GM03348 (cell line): ENCODE measurements around the gene GABRB1.

Source experiments
- DNase-seq: peaks from one replicate; pipeline ENCODE4 v3.0.0; 2012; ENCODE audit warnings: low spot score

Gene GABRB1

DNA sequence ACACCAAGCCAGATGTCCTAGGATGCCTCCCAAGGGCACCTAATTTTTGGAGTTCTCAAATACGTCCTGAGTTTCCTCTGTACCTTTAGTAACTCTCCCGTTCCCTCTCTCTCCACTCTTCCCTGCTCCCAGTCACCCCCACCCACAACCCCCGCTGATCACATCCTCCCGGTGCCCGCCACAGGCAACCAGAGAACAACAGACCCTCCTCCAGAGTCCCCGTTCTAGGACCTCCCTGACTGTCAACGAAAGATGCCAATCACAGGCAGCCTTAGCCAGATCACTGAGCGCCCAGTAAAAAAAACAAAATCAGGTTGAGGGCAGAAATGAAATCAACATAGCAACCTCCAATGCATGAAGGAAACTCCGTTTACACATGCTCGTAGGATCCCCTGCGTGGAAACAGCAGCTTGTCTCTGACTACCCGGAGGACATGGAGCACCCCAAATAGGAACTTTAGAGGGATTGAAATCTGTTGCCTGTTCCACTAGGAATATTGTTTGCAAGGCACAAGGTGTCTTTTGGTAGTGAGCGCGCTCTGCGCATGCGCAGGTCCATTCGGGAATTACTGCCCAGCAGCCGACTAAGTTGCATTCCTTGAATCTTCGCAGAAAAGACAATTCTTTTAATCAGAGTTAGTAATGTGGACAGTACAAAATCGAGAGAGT, at the start of gene GABRB1:
TSS of gene GABRB1 (plus strand) at position 557 of the 668 bp plus-strand sequence.
- peak; percentile 62 for DNase-seq

DNA sequence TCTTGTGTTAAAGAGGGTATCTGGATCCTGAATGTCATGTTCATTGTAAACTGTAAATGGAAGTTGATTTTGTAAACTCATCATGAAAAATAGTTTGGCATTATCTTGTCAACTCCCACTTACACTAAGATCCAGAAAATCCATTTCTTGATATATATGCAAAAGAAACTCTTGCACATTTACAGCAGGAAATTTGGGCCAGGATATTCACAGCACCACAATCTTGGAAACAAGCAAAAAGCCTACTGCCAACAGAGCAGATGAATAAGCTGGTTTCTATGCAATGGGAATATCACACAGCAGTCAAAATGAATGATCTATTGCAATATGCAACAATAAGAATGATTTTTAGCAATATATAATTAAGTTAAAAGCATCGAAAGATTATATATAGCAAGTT, 46.6 kb upstream of the GABRB1 start:
- no peak for DNase-seq

DNA sequence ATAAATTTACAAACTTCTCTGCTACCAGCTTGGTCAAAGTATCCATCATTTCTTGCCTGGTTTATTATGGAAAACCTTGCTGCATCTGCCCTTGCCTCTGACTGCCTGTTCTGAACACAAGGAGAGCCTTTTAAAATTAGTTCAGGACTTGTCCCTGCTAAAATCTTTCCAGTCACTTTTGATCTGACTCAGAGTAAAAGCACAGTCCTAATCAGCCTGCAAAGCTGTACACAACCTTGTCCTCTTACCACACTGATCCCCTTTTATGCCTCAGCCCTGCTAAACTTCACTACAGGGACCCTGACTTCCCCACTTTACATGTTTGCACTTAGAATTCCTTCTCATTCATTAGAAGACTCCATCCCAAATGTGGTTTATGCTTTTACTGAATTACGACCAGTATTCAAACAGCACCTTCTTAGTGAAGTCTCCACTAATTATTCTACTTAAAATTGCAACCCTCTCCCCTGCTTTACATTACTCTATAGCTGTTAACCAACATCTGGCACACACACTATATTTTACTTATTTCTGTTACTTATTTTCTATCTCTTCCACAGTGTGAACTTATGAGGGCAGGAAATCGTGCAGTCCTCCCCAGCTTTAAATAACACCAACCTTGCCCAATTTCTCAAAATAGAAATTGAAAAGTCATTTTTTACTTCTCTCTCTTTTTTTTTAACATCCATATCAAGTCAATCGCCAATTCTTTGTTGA, 44.3 kb upstream of the GABRB1 start:
- no peak for DNase-seq

DNA sequence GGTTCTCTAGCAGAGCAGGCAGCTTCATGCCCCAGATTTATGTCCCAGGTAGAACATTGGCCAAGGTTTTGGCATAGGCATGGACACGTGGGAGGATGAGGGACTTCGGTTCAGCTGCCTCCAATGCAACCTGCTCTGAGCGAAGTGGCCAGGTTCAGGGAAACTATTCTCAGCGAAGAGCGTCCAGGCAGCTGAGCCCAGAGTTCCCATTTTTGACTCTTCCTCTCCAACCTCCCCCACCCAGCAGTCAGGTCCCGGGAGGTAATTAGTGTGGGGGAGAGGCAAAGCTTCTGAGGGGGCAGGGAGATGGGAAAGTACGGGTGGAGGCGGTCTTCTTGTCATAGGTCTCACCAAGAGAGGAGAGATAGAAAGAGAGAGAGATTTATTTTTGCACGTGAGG, 39.0 kb upstream of the GABRB1 start:
- no peak for DNase-seq

DNA sequence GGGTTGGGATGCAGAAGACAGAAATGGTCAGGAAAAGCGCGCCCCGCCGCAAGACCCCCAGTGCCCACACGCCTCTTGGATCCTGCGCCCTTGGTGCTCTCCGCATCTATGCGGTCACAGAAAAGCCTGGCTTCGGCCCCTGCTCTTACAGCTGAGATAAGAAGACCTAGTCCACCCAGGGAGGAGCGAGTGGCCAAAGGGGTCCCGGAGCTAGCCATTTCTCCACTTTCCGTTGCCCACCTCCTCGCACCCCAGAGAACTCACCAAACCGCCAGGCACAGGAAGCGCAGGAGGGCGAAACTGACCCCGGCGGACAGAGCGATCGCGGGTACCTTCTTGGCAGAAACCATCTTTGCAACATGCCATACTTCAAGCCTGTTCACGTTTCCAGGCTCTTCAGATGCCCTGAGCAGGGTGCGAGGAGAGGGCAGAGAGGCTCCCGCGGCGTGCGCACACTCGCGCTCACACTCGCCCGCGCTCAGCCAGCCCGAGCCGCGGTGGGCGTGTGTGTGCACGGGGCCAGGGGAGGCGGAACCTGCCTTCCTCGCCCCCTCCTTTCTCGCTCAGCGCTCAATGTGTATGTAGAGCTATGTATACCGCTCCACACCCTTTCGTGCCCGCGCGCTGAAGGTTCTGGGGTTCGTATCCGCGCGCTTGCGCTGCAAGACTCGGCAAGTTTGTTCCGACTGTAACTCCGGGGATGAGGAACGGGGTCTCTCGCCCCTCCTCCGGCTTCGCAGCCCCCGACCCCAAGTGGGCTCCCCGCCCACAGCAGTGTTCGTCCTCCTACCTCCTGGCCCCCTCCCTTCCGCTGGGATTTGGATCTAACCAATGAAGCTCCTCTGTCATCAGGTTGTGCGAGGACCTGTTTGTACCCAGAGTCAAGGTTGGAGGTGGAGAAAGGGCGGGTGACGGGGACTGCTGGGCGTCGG, 38.0 kb upstream of the GABRB1 start, which contains the start of gene GABRA4:
TSS of gene GABRA4 (minus strand) at position 507 of the 932 bp plus-strand sequence. CDS start at position 350, 157 bp downstream.
- peak; percentile 5 for DNase-seq

DNA sequence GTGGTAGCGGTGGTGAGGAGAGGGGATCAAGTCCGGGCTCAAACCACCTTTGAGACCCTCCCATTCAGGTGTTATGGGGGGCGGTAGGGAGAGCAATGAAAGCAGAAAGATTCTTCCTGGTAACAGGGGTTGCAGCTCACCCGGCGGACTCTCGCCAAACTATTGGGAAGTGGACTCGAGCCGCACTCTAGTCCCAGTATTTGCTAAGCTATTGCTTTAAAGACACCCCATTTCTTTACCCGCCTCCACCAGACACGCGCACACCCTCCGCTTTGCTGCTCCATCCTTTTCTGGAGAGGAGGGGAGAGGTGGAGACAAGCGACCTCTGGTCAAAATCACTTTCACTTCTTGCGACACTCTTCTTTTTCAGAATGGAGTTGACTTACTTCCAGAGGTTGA, 37.4 kb upstream of the GABRB1 start:
- no peak for DNase-seq

DNA sequence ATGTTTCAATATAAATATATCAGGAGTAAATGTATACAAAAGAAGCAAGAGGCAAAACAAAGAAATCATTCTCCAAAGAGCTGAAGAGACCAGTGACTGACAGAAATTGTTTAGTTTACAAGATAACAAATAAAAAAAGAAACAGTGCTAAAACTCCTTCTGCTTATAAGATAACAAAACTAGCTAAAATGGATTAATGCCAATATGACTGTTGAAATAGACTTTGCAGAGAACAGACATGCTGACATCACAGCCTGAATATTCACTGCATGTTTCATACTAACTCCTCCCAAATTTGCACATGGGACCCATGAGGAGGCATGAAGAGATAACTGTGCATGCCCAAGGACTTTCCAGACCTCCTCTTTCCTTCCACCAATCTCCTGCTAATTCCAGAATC, 31.8 kb upstream of the GABRB1 start:
- DNase-seq: no peak

DNA sequence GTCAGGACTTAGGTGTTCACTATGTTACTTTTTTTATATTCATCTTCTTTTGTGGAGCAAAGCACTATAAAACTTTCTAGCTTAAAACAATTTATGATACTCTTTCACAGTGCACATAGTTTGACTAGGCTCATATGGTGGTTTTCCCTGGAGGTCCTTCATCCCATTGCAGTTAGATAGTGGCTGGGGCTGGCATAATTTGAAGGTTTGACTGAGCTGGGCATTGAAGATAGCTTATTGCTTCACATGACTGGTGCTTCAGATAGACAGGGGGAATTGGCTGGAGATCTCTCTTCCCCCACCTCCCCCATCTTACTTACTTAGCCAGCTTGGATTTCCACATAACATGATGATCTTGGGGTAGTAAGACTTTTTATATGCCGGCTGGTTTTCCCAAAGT, 31.0 kb upstream of the GABRB1 start:
- DNase-seq: no peak

DNA sequence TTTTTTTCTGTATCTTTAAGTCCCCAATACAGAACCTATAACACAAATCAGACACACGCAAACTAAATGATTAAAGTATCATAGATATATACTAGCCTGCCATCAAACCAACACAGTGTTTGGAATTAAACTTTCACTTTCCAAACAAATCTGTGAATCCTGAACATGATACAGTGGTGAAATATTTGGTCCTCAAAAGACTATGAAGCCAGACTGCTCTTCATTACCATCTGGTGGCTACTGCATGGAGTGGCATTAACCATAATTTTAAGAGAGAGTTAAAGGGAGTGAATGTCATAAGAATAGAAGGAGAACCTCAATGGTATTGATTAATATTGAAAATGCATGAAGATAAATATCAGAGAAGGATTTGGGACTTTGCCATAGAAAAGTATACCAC, 28.8 kb upstream of the GABRB1 start:
- DNase-seq: no peak

DNA sequence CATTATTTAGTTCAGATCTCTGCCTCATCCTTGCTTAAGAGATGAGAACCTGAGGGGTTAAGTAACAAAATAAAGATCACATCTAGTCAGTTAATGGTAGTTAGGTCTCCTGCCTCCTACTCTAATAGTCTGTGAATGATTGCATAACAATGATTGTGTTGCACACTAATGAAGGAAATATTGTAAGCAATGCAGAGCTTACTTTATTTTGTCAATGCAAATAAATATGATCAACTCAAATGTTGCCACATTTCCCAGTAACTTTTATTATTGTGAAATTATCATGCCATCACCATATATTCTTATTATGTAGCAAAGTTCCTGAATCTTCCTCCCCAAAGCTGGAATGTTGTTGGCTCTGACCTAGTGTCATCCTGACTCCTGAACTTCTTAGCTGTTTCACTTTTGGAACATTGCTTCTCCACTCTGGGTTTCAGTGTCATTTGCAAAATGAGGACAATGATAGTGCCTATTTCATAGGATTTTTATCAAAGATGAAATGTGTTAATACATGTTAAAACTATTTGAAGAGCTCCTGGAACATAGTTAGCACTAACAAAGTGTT, 20.9 kb upstream of the GABRB1 start:
- no peak for DNase-seq

DNA sequence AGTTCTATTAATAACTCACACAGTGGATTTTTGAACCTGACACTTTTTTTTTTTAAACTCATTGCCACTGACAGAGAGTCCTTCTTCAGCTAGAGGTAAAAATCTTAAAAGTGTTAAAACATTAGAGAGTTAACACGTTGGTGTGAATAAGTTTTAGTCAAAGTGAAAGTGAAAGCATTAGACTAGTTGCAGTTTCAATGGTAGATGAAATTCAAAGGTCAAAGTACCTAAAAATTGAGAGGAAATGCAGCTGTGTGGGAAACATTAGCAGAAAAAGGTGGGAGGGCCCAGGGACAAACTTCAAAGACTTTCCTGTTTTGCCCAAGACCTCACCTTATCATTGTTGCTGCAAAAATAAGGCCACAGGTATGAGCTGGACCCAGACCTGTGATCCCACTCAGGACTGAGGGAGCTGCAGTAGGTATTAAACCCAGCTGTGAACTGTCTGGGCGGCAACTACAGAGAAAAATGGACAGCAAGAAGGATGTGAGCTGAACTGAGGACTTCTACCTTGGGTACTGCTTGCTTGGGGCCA, 20.4 kb upstream of the GABRB1 start:
- DNase-seq: no peak

DNA sequence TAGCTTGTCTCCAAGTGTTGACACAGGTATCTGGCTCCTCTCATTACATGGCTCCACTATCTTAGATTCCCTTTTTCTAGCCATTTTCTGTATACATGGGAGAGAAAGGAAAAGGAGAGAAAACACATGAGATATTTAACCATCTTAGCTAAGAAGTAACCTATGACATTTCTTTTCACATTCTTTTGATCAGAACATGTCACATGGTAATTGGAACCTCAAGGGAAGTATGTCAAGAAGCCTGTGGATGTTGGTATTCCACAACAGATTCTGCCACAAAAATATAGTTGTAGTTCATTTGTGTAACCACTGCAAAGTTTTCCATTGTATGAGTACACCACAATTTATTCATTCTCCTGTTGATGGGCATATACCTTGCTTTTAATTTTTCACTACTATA, 18.7 kb upstream of the GABRB1 start:
- no peak for DNase-seq

DNA sequence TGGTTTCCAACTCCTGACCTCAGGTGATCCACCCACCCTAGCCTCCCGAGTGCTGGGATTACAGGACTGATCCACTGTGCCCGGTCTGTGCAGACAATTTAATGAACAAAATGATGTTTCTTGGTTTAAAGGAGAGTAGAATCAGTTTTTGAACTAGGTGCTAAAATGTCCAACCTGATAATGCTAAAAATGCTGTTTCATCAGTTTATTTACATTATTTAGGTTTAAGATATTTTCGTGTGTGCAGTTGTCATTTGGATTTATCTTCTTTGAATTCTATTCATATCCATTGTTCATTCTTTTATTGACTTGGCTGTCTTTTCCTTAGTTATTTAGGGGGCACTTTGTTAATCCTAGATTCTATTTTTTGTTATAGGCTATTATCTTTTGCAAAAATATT, 18.0 kb upstream of the GABRB1 start:
- no peak for DNase-seq

DNA sequence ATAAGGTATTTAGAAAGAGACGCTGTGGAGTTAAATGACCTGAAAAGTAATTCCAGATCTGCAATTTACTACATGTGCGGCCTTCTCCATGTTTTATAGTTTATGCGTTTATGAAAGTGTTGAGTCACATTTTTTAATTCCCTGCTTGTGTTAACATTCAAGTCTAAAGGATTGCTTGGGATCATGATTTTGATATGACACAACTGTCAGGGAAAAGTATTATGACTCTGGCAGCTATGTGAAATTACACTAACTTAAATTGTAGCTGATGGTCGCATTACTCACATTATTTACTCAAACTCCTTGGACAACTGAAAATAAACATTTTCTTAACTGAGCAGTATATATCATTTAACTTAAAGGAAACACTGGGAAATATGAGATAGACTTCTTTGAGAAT, 14.3 kb upstream of the GABRB1 start:
- DNase-seq: no peak

DNA sequence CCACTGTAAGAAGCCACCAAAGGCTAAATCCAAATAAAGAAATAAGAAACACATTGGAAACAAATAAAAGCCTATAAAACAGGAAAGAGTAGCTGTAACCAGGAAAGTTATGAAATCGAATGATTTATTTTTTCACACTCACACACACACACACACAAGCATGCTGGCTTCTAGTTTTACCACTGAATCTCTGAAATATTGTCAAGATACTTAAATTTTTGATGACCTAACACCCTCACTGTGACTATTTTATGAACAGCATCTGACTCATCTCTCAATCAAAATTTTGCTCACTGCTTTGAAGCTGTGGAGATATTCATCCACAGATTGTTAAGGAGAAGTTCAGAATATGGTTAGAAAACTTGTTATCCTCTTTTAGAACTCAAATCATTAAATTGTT, 13.9 kb upstream of the GABRB1 start:
- no peak for DNase-seq

DNA sequence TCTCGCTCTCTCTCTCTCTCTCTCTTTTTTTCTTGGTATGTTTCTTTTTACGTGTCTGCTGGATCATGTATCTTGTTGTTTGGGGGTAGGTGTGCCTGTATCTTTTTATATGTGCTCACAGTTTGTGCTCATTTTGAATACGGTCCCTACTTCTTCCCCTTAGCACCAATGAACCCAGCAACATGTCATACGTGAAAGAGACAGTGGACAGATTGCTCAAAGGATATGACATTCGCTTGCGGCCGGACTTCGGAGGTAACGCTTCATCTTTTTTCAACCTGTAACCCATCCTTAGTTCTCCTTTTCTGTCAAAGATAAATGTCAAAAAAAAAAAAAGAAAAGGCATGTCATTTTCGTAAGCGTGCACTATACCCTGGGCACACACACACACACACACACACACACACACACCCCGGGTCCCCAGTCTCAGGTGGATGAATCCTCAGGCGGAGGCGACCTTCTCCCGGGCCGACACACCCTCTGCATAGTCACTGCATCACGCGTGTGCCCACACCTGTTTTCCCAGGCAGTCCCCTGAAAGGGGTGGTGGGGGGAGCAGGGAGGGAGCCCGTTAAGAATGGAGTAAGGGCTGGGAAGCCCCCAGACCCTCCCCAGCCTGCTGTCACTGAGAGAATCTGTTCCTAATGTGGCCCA, 511 bp downstream of the GABRB1 start:
- DNase-seq: no peak

DNA sequence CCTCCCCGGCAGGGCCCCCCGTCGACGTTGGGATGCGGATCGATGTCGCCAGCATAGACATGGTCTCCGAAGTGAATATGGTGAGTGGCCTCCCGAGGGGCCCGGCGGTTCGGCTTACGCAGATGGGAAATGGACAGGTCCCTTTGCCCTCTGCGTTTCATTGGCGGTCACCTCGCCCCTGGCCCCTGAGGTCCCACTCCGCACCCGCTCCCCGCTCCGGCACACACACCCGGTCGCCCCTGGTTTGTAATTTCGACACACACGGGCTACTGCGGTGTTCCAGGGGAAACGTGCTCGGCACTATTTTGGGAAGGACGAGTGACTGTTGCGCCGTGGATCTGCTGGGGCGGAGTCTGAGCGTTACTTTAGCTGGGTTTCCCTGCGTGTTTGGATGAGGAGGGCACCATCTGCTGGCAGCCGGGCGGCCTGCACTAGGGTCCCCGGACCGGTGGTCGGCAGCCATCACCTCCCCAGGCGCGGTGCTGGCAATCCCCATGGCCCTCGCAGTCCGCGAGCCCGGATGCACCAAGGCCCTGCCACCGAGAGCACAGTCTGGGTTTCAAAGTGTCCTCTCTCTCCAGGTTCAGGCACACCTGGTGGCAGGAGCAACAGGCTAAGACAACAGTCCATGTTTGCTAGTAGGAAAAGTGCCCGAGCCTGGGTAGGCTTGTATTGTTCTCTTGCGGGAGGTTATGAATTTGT, 1.2 kb downstream of the GABRB1 start:
- DNase-seq: peak; percentile 46

DNA sequence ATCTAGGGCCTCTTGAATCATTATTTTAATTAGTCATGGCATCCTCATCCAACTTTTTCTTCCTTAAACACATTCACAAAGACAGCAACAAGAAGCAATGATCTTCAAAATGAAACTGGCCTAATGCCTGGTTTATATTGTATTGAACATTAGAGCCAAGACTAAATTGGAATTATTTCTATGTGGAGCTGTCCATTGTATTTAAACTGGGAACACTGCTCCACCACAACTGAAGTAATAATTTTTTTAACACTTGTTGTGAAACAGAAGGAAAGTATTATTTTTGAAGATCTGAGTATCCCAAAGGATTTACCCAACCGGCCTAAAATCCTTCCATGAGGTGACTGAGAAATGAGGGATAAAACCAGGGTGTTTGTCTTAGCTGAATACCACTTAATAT, 6.9 kb downstream of the GABRB1 start:
- DNase-seq: no peak

DNA sequence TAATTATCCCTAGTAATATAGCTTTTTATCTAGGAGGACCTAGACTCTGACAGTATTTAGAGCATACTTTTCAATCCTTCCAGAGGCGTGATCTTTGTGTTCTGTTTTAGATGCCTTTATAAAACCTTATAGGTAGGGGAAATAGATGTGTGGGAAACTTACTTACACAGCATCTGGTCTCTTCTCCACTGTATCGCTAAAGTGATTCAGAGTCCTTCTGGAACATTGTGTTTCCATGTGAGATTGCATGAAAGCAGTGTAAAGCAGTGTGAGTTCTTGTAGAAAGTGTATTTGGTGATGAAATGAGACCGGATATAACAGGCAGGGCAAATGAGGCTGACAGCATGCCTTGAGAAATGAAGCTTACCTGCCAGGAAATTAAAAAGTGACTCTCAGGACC, 9.5 kb downstream of the GABRB1 start:
- no peak for DNase-seq

DNA sequence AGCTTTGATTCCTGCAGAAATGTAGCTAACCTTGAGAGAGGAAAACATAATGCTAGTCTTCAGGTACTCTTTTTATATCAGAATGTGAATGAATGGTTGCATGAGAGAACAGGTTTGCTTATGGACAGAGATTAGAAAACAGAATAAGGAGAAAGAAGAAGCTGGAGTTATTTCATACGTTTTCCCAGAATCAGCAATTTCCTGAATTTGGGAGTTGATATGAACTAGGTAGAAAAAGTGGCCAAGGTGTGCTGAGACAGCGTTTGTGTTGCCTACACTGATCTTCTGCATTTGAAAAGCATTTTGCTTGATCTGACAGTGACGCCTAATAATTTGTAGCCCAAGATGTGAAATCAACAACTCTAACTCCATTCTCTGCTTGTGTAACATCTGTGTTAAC, 12.5 kb downstream of the GABRB1 start:
- no peak for DNase-seq

DNA sequence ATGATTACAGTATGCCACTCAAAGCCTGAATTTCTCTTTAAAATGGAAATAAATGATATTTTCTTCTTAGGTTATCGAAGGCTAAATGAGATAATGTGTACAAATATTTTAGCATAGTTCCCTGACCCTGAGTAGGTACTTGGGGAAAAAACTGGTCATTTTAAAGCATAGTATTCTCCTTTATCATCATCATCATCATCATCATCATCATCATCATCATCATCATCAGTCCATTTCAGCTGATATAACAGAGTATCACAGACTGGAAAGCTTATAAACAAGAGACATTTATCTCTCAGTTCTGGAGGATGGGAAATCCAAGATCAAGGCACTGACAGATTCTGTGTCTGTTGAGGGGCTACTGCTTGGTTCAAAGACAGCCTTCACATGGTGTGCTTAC, 13.9 kb downstream of the GABRB1 start:
- DNase-seq: no peak
